ENCODE measurements around the gene FOXI2.

GRCh38 chr10:127690176-127690835, 46.7 kb upstream of the FOXI2 start:
- TF ChIP-seq CTCF (IDR thresholded peaks at IDR 0.05; ENCODE audit: poor library complexity, severe bottlenecking) (no peak), MXI1 (conservative IDR thresholded peaks at IDR 0.05; ENCODE audit: poor library complexity, severe bottlenecking) (no peak), REST (IDR thresholded peaks at IDR 0.05; ENCODE audit: borderline replicate concordance) (no peak), SMC3 (conservative IDR thresholded peaks at IDR 0.05; ENCODE audit: poor library complexity) (no peak), EZH2 (IDR thresholded peaks at IDR 0.05; ENCODE audit: borderline replicate concordance, insufficient read depth, low read length, poor library complexity, severe bottlenecking) (no peak), EP300 (conservative IDR thresholded peaks at IDR 0.05; ENCODE audit: poor library complexity, severe bottlenecking) (no peak), RAD21 (conservative IDR thresholded peaks at IDR 0.05) (no peak)

All from neural cell (in vitro differentiated cells).